Testis (tissue), 2 donors: ENCODE results near the gene HPF1.

ENCODE experiments used
- CTCF ChIP-seq, 3 experiments: fragments of 450-650 bp in 2 of 3; fragments of 200-600 bp in 1 of 3; sonication (generic) in 1 of 3; IDR thresholded peaks; one replicate each; pipeline ENCODE4 v1.5.1; 2016 to 2019; ENCODE audit warnings: antibody characterized with exemption in 3 of 3, mild to moderate bottlenecking in 2 of 3, moderate library complexity in 1 of 3
- POLR2A ChIP-seq: fragments of 450-650 bp; IDR thresholded peaks from one replicate; pipeline ENCODE4 v1.6.1; 2017; ENCODE audit warnings: antibody characterized with exemption, mild to moderate bottlenecking, moderate library complexity

GRCh38 chr4:169745291-169745690, 12.5 kb downstream of the HPF1 start:
- TF ChIP-seq CTCF (IDR thresholded peaks at IDR 0.05) (no peak), POLR2A (no peak)
